Endometrial microvascular endothelial cells (primary cell): Measurements from ENCODE around the gene JAKMIP2. TPM values are rescaled to one million over a fixed set of nuclear protein-coding genes. Genes with fewer than 3 reads are reported as not detected.

Experiments used
- in situ Hi-C: cut with HindIII; loops from 2 replicates; pipeline ENCODE4 v1.10.0; 2017; ENCODE audit warnings: low sequenced_read_pairs, low pct_unique_long_range_greater_than_20kb; ENCODE audit errors: inconsistent ontology term
- total RNA-seq: library from RNA; depleted of rRNA; stranded (reverse); fragments of >200 nt; gene quantifications from one replicate; pipeline ENCODE4 v1.2.3, GENCODE V29; 2015; ENCODE audit errors: inconsistent ontology term

Gene JAKMIP2
- total RNA-seq, 1 donor from 2014 or later = not detected

DNA sequence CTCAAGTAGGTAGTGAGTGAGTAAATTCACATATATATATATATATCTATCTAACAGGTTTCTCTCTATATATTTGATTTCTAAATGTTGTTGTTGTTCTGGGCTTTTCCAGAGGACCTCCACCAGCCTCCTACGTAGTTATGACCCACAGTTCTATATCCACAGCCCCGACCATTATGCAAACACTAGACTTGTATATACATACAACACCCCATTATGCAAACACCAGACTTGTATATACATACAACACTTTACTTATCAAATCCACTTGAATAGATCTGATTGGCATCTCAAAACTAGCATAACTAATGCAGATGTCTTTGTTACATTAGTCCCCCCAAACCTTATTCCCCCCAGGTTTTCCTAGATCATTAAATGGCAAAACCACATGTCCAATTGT, 108.7 kb downstream of the JAKMIP2 start:
- in situ Hi-C loops = no loop called here

DNA sequence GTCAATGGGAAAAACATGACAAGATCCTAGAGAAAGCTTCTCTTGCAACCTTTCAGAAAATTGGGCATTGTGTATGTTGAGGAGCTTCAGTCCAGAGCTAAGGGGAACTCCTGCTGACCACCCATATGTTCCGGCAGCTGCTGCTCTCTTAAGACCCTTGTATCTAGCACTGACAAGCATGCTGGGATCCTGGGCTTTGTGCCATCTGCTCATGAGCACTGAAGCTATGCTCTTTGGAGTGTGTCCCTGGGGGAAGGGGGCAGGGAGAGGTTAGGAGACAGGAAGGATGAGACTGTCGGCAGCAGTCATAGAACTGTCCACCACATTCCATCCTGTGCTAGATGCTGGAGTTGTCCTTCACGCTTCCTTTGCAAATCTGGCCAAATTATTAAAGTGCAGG, 109.3 kb downstream of the JAKMIP2 start:
- in situ Hi-C loops = no loop called here

GRCh38 chr5:147671365-147671764, 111.2 kb downstream of the JAKMIP2 start:
- in situ Hi-C loops = no loop called here

GRCh38 chr5:147670815-147671214, 111.7 kb downstream of the JAKMIP2 start:
- in situ Hi-C loops = no loop called here

GRCh38 chr5:147669169-147669869, 113.2 kb downstream of the JAKMIP2 start:
- in situ Hi-C loops = no loop called here

DNA sequence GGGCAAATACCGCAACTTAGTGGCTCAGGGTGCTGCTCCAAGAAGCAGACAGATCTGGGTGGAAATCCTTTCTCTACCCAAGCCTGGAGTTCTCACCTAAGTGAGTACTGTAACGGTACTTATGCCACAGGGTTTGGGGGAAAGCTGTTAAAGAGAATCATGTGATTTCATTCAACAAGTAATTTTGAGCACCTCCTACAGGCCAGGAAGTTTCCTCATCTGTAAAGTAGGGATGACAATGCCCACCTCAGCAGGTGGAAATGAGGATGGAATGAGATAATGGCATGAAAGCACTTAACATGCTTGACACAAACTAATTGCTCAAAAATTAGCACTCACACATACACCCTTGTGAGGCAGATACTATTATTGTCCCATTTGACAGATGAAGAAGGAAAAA, 114.1 kb downstream of the JAKMIP2 start:
- in situ Hi-C loops = no loop called here

- in situ Hi-C loops = no loop called here
Measured at GRCh38 chr5:147667363-147667762, 115.2 kb downstream of the JAKMIP2 start.

- in situ Hi-C loops = no loop called here
Measured at GRCh38 chr5:147666419-147666818, 116.1 kb downstream of the JAKMIP2 start.

GRCh38 chr5:147661541-147661940, 121.0 kb downstream of the JAKMIP2 start:
- in situ Hi-C loops = no loop called here

DNA sequence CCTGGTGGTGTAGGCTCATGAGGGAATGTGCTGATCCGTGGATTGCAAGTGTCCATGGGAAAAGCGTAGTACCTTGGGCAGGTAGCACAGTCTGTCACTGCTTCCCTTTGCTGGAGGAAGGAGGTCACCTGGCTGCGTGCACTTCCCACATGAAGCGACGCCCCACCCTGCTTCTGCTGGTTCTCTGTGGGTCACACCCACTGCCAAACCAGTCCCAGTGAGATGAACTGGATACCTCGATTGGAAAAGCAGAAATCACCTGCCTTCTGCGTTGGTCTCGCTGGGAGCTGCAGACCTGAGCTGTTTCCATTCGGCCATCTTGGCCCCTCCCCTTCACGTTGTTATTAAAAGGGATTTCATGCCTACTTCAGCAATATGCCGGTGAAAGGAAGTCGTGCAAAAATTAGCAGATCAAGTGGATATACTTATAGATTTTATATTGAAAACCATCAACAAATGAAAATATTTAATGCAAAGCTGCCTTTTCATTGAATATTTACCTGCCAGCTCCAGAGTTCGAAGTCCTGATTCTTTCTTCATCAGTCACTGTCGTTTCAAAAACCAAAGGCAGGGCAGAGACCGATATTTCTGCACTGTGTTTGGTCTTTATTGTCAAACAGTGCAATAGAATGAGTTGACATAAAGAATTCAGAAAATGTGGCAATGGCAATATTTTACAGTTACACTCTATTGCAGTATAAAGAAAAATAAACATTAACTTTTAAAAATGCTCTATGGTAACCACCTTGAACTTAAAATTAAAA, 123.2 kb downstream of the JAKMIP2 start:
- in situ Hi-C loops = no loop called here

DNA sequence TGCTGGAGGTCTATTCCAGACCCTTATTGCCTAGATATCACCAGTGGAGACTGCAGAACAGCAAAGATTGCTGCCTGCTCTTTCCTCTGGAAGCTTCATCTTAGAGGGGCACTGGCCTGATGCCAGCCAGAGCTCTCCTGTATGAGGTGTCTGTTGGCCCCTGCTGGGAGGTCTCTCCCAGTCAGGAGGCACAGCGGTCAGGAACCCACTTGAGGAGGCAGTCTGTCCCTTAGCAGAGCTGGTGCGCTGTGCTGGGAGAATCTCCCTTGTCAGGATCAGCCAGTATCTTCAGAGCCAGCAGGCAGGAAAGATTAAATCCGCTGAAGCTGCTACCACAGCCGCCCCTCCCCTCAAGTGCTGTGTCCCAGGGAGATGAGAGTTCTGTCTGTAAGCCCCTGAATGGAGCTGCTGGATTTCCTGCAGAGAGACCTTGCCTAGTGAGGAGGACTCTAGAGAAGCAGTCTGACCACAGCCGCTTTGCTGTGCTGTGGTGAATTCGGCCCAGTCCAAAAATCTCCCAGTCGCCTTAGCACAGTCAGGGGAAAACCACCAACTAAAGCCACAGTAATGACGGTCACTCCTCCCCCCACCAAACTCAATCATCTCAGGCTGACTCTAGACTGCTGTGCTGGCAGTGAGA, 124.1 kb downstream of the JAKMIP2 start:
- in situ Hi-C loops = no loop called here

DNA sequence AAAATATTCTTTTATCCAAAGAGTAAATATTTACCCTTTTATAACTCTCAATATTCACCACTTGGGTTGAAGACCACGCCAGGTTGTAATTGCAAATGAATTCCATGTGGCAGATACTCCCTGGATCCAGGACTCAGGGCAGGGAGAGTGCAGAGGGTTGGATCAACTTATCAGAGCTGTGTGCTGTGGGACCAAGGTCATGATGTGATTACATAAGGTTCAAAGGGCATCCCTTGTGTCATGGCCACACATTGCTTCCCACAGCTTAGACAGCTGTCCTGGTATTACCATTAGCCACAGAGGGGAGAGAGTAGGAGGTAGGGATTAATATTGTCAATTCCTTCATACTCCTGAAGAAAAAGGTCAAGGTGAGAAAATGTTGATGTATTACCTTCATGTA, 133.9 kb downstream of the JAKMIP2 start:
- in situ Hi-C loops = no loop called here

GRCh38 chr5:147645197-147645596, 137.3 kb downstream of the JAKMIP2 start:
- in situ Hi-C loops = no loop called here

GRCh38 chr5:147644460-147644859, 138.1 kb downstream of the JAKMIP2 start:
- in situ Hi-C loops = no loop called here

- in situ Hi-C loops = no loop called here
Measured at GRCh38 chr5:147643142-147643541, 139.4 kb downstream of the JAKMIP2 start.

GRCh38 chr5:147642666-147643065, 139.9 kb downstream of the JAKMIP2 start:
- in situ Hi-C loops = no loop called here

DNA sequence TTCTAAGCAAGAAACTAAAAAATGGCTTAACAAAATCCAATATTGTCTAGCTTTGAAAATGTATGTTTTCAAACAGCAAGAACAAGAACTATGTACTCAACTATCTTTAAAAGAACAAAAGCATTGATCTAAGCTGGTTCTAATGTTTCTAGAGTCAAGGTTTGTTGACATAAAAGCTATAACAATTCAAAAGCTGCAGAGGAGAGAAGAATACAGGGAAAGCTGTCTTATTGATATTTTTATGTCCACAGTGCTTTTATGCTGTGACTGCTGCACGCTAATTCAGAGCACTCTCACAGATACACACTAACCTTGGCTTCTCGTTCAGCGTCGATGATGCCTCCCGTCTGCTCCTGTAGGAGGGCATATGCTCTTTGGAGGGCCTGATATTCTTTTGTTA, 143.2 kb downstream of the JAKMIP2 start:
- in situ Hi-C loops = no loop called here

DNA sequence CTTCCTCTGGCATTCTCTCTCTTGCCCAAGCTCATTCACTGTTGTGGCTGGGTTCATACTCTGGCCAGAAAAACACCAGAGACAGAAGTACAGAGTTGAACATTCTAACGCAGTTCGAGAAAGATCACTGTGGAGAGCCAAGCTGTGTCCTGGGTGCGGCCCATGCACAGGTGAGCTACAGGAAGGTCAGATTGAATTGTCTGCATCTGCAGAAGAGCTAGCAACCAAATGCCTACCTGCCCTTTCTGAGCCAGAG, 145.9 kb downstream of the JAKMIP2 start:
- in situ Hi-C loops = no loop called here

DNA sequence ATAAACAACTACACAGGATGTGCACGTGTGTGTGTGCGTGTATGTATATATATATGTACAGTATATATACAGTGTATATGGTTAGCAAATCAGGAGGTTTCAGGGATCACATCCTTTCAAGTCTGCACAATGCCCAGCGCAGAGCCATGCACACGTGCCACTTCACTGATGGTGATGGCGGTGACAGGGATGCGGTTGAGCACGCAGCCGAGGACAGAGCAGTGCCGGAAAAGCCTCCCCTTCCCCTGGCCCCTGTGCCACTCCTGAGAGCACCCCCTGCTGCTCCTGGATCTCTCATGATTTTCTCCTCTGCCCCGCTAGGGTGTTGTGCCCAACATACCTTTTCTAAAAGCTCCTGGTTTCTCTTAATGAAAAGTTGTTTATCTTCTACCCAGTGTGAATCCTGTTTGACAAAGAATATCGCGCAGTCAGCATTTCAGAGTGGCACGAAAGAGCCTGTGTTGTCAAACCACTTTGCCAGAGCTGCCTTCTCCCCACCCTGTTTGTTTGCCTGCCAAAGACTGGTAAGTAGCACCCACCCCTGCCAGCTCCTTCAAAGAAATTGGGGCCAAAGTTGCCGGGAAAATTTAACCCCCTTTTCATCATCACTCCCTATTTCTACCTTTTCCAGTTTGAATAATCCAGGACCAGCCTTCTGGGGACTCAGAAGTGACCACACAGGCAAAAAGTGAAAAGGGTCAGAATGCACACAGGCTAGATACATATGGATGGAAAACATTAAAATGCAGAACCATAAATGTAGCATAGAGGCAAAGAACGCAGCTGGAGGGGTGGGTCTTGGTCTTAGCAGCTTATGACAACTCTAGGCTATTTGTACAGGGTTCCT, 146.4 kb downstream of the JAKMIP2 start:
- in situ Hi-C loops = no loop called here
